DND-41 (cell line): ENCODE data around the gene NR2F1.

Source experiments
- ATAC-seq: fragments of 200-7000 bp; cut with Tn5 transposase; 3 replicates; pipeline ENCODE4 v1.9.1; 2021; ENCODE audit warnings: low read depth; ENCODE audit not compliant: insufficient read depth
- DNase-seq: peaks from one replicate; pipeline ENCODE4 v3.0.0-alpha.2; 2020
- H2AFZ ChIP-seq: 2 replicates; pipeline ENCODE4 v1.6.0; 2012; ENCODE audit warnings: low read depth, low read length
- H3K27ac ChIP-seq: 2 replicates; pipeline ENCODE4 v1.5.1; 2012; ENCODE audit warnings: low read length, inconsistent platforms
- H3K27me3 ChIP-seq: fragments of 200-600 bp; sonication (generic); 2 replicates; pipeline ENCODE4 v1.6.0; 2012; ENCODE audit warnings: low read length, mild to moderate bottlenecking, inconsistent platforms; ENCODE audit not compliant: insufficient read depth, poor library complexity
- H3K36me3 ChIP-seq: 2 replicates; pipeline ENCODE4 v1.5.1; 2012; ENCODE audit warnings: low read length, inconsistent platforms; ENCODE audit not compliant: insufficient read depth
- H3K4me1 ChIP-seq: 2 replicates; pipeline ENCODE4 v1.5.1; 2012; ENCODE audit warnings: mild to moderate bottlenecking, low read length; ENCODE audit not compliant: insufficient read depth
- H3K4me2 ChIP-seq: 2 replicates; pipeline ENCODE4 v1.6.0; 2012; ENCODE audit warnings: mild to moderate bottlenecking, moderate library complexity, low read length, inconsistent platforms; ENCODE audit not compliant: insufficient read depth
- H3K4me3 ChIP-seq, 2 experiments: fragments of 200-600 bp in 1 of 2; shearing (Covaris generic) in 1 of 2; 2 replicates each; pipeline ENCODE4 v1.5.1; 2012 to 2016; ENCODE audit warnings: inconsistent platforms in 2 of 2, low read length in 2 of 2, mild to moderate bottlenecking in 2 of 2, low read depth in 1 of 2, moderate library complexity in 1 of 2
- H3K79me2 ChIP-seq: 2 replicates; pipeline ENCODE4 v1.6.0; 2012; ENCODE audit warnings: low read length, inconsistent platforms; ENCODE audit not compliant: insufficient read depth
- H3K9ac ChIP-seq: 2 replicates; pipeline ENCODE4 v1.6.0; 2012; ENCODE audit warnings: low read depth, mild to moderate bottlenecking, inconsistent platforms, low read length, moderate library complexity
- H3K9me3 ChIP-seq: 2 replicates; pipeline ENCODE4 v1.5.1; 2012; ENCODE audit warnings: low read length, moderate library complexity, mild to moderate bottlenecking, inconsistent platforms; ENCODE audit not compliant: insufficient read depth, severe bottlenecking
- H4K20me1 ChIP-seq: 2 replicates; pipeline ENCODE4 v1.6.0; 2012; ENCODE audit warnings: low read length; ENCODE audit not compliant: insufficient read depth
- EZH2 ChIP-seq: IDR thresholded peaks from 3 replicates; pipeline ENCODE4 v1.6.1; 2012; ENCODE audit warnings: borderline replicate concordance, low read depth, mild to moderate bottlenecking, moderate library complexity, low read length, inconsistent platforms; ENCODE audit not compliant: severe bottlenecking
- TF ChIP-seq, protein P1 (sequence below): IDR thresholded peaks from 2 replicates; pipeline ENCODE4 v1.5.1; 2012; ENCODE audit warnings: borderline replicate concordance, low read length, moderate library complexity, mild to moderate bottlenecking; ENCODE audit not compliant: poor library complexity, severe bottlenecking; ENCODE audit errors: extremely low read depth

Gene NR2F1

GRCh38 chr5:93575461-93576414, 7.3 kb upstream of the NR2F1 start:
- Histone ChIP-seq H3K4me2 (no peak overlapping the region), H3K27ac (no peak overlapping the region), H3K36me3 (no peaks in the 10 kb centered on the region), H3K79me2 (no peaks in the 10 kb centered on the region), H3K27me3 (peaks cover 6% of the 10 kb centered on the region), H2AFZ (no peak overlapping the region), H3K4me1 (no peaks in the 10 kb centered on the region), H3K9me3 (no peaks in the 10 kb centered on the region), H4K20me1 (no peaks in the 10 kb centered on the region), H3K4me3 (no peak overlapping the region), H3K9ac (no peak overlapping the region)
- DNase-seq (no peak), ATAC-seq (no peak)
- TF ChIP-seq, protein P1, sequence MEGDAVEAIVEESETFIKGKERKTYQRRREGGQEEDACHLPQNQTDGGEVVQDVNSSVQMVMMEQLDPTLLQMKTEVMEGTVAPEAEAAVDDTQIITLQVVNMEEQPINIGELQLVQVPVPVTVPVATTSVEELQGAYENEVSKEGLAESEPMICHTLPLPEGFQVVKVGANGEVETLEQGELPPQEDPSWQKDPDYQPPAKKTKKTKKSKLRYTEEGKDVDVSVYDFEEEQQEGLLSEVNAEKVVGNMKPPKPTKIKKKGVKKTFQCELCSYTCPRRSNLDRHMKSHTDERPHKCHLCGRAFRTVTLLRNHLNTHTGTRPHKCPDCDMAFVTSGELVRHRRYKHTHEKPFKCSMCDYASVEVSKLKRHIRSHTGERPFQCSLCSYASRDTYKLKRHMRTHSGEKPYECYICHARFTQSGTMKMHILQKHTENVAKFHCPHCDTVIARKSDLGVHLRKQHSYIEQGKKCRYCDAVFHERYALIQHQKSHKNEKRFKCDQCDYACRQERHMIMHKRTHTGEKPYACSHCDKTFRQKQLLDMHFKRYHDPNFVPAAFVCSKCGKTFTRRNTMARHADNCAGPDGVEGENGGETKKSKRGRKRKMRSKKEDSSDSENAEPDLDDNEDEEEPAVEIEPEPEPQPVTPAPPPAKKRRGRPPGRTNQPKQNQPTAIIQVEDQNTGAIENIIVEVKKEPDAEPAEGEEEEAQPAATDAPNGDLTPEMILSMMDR = no peak
- TF ChIP-seq EZH2 = no peak

GRCh38 chr5:93576994-93577853, 5.8 kb upstream of the NR2F1 start:
- Histone ChIP-seq H3K9me3 (no peaks in the 10 kb centered on the region), H3K27ac (no peak overlapping the region), H3K4me1 (peaks cover 4% of the 10 kb centered on the region; the same call in 1 of the 2 replicates), H4K20me1 (no peaks in the 10 kb centered on the region), H2AFZ (no peak overlapping the region), H3K9ac (no peak overlapping the region), H3K79me2 (no peaks in the 10 kb centered on the region), H3K36me3 (no peaks in the 10 kb centered on the region), H3K4me2 (no peak overlapping the region), H3K27me3 (peaks cover 12% of the 10 kb centered on the region), H3K4me3 (no peak overlapping the region)
- ATAC-seq (no peak), DNase-seq (no peak)
- TF ChIP-seq, protein P1 = no peak
- TF ChIP-seq EZH2 = no peak

DNA sequence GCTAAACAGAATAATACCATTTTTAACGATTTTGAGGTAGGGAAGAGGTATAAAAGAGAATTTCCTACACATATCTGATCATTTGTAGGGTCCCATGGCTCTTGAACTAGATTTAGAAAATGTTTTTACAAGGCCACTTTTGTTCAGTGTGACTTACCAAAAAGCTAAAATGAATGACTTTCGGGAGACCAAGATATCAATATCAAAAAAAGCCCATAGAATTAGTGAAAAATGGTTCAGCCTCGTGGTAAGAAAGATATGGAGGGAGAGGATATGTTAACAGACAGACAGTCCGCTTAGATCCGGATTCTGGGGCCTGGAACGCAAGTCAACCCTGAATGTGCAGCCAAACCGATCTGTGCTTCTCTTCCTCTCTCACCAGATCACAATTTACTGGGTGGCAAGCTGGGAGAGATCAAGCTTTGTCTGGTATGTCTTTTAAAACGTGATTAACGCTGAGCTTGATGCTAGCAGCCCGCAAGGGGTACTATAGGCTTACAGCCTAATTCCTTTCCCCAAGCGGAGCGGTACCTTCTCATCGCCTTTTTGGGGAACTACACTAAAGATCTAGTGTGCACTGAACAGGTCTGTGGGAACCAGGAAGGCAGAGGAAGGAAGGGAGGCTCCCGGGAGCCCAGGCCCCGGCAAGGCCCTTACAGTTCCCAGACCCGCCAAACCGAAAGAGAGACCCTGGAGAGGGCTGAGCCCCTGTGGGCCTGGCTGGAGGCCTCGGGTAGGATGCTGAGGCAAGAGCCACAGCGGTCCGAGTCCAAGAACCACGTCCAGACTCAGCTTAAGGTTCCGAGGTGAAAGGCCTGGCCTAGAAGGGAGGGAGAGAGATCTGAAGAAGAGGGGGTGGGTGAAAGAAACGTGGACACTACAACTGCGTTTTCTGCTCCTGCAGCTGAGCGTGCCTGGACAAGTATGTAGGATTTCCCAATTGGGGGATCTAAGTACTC, 4.9 kb upstream of the NR2F1 start:
- no peaks in the 10 kb centered on the region for H3K79me2 ChIP-seq
- TF ChIP-seq, protein P1 = no peak
- no peak for TF ChIP-seq EZH2
- no peak for DNase-seq
- H3K4me1 ChIP-seq = peaks cover 9% of the 10 kb centered on the region; the same call in 1 of the 2 replicates
- no peak overlapping the region for H3K9ac ChIP-seq
- H3K4me2 ChIP-seq = no peak overlapping the region
- no peaks in the 10 kb centered on the region for H3K36me3 ChIP-seq
- H2AFZ ChIP-seq = no peak overlapping the region
- peaks cover 21% of the 10 kb centered on the region for H3K27me3 ChIP-seq
- H3K9me3 ChIP-seq = no peaks in the 10 kb centered on the region
- H3K4me3 ChIP-seq = no peak overlapping the region
- no peaks in the 10 kb centered on the region for H4K20me1 ChIP-seq
- H3K27ac ChIP-seq = no peak overlapping the region
- ATAC-seq = no peak
